ENCODE data around the gene HPN. TPM values are rescaled to one million over a fixed set of nuclear protein-coding genes. Genes with fewer than 3 reads are reported as not detected.

Gene HPN
- total and polyA plus RNA-seq, 10 of the 15 experiments (the other 5 are each of a cell fraction or from before 2014, with no cell fraction given), result 0.21 to 0.35 TPM; not detected in 8

- TF ChIP-seq CEBPZ (IDR thresholded peaks at IDR 0.05; ENCODE audit: low read depth, low read length) (no peak), MYB (IDR thresholded peaks at IDR 0.05; ENCODE audit: borderline replicate concordance, low read depth, low read length) (no peak), TCF12 (IDR thresholded peaks at IDR 0.05; ENCODE audit: low read depth, low read length) (no peak), KLF5 (IDR thresholded peaks at IDR 0.05; ENCODE audit: partially characterized antibody) (no peak), MLLT1 (IDR thresholded peaks at IDR 0.05) (no peak), ZNF207 (IDR thresholded peaks at IDR 0.05; ENCODE audit: borderline replicate concordance) (no peak), USF1 (IDR thresholded peaks at IDR 0.05; ENCODE audit: borderline replicate concordance, extremely low read length, insufficient read depth, low read depth, low read length) (no peak), CUX1 (IDR thresholded peaks at IDR 0.05; ENCODE audit: insufficient replicate concordance, low read depth, low read length) (no peak)
These were observed 24.6 kb downstream of the HPN start (continued) for GRCh38 chr19:35066121-35066520.
